Measurements from ENCODE around the gene TOX3.

- TF ChIP-seq FOXM1 (IDR thresholded peaks at IDR 0.05; ENCODE audit: borderline replicate concordance, low read depth): no peak
- no peak for TF ChIP-seq YY1 (IDR thresholded peaks at IDR 0.05; ENCODE audit: low read depth)
- no peak for TF ChIP-seq NFIC (IDR thresholded peaks at IDR 0.05)
- TF ChIP-seq ZBTB7A (IDR thresholded peaks at IDR 0.05; ENCODE audit: low read depth): no peak
- TF ChIP-seq EP300 (IDR thresholded peaks at IDR 0.05; ENCODE audit: borderline replicate concordance): no peak
- TF ChIP-seq USF1 (IDR thresholded peaks at IDR 0.05): no peak
- no peak for TF ChIP-seq EGR1 (IDR thresholded peaks at IDR 0.05)
- no peak for TF ChIP-seq TCF12 (IDR thresholded peaks at IDR 0.05; ENCODE audit: low read depth)
These were observed 10.3 kb upstream of the TOX3 start for GRCh38 chr16:52557236-52557635.

Data from Ishikawa (cell line).